Non-pigmented ciliary epithelial cell (primary cell): ENCODE measurements around the gene SLC28A3.
"Not testable (repeated sequence)": the region's sequence is repeated elsewhere in the genome, so short reads cannot be mapped to it uniquely, and the experiment has no call there.

ENCODE experiments used
- DNase-seq: peaks from one replicate; pipeline ENCODE4 v3.0.0-alpha.2; 2010; ENCODE audit warnings: low read depth

Gene SLC28A3

GRCh38 chr9:84340535-84340934 lies at the start of gene SLC28A3:
SLC28A3 (minus strand) TSS chr9:84340758; CDS start chr9:84340633, 125 bp downstream.
- DNase-seq, result no peak

- not testable (repeated sequence) for DNase-seq
Measured at GRCh38 chr9:84390254-84390653, 49.7 kb upstream of the SLC28A3 start.

- DNase-seq, result no peak
Measured at GRCh38 chr9:84387821-84388220, 47.3 kb upstream of the SLC28A3 start.

- DNase-seq, result no peak
Measured at GRCh38 chr9:84386753-84387152, 46.2 kb upstream of the SLC28A3 start.

- no peak for DNase-seq
Measured at GRCh38 chr9:84385386-84386040, 45.0 kb upstream of the SLC28A3 start.

- DNase-seq, result no peak
Measured at GRCh38 chr9:84384617-84385016, 44.1 kb upstream of the SLC28A3 start.

- DNase-seq, result no peak
Measured at GRCh38 chr9:84383178-84383577, 42.6 kb upstream of the SLC28A3 start.

- no peak for DNase-seq
Measured at GRCh38 chr9:84382720-84383119, 42.2 kb upstream of the SLC28A3 start.

- DNase-seq, result no peak
Measured at GRCh38 chr9:84381508-84381907, 41.0 kb upstream of the SLC28A3 start.

- DNase-seq, result no peak
Measured at GRCh38 chr9:84379740-84380139, 39.2 kb upstream of the SLC28A3 start.

GRCh38 chr9:84375954-84376353 lies 35.4 kb upstream of the SLC28A3 start:
- DNase-seq, result no peak

- DNase-seq, result no peak
Measured at GRCh38 chr9:84374516-84374915, 34.0 kb upstream of the SLC28A3 start.

- DNase-seq, result no peak
Measured at GRCh38 chr9:84374013-84374412, 33.5 kb upstream of the SLC28A3 start.

- DNase-seq, result peak; percentile 59
Measured at GRCh38 chr9:84371737-84372136, 31.2 kb upstream of the SLC28A3 start.

GRCh38 chr9:84368601-84369000 lies 28.0 kb upstream of the SLC28A3 start:
- DNase-seq, result no peak

- not testable (repeated sequence) for DNase-seq
Measured at GRCh38 chr9:84367726-84368125, 27.2 kb upstream of the SLC28A3 start.

- DNase-seq, result no peak
Measured at GRCh38 chr9:84366683-84367082, 26.1 kb upstream of the SLC28A3 start.

GRCh38 chr9:84364894-84365490 lies 24.4 kb upstream of the SLC28A3 start:
- DNase-seq, result not testable (repeated sequence)

GRCh38 chr9:84361645-84362044 lies 21.1 kb upstream of the SLC28A3 start:
- DNase-seq, result no peak

- no peak for DNase-seq
Measured at GRCh38 chr9:84357275-84357674, 16.7 kb upstream of the SLC28A3 start.

GRCh38 chr9:84354035-84354434 lies 13.5 kb upstream of the SLC28A3 start:
- no peak for DNase-seq

GRCh38 chr9:84349671-84350070 lies 9.1 kb upstream of the SLC28A3 start:
- DNase-seq, result no peak

- DNase-seq, result peak; percentile 49
Measured at GRCh38 chr9:84343111-84343521, 2.6 kb upstream of the SLC28A3 start.

GRCh38 chr9:84339962-84340361 lies 596 bp downstream of the SLC28A3 start:
- DNase-seq, result no peak
